AG08396 (cell line): ENCODE results near the gene CUX1.
"Not testable (repeated sequence)": the region's sequence is repeated elsewhere in the genome, so short reads cannot be mapped to it uniquely, and the experiment has no call there.

Experiments used
- DNase-seq: peaks from one replicate; pipeline ENCODE4 v3.0.0; 2012; ENCODE audit warnings: low spot score, mixed read lengths

The CUX1 gene

DNA sequence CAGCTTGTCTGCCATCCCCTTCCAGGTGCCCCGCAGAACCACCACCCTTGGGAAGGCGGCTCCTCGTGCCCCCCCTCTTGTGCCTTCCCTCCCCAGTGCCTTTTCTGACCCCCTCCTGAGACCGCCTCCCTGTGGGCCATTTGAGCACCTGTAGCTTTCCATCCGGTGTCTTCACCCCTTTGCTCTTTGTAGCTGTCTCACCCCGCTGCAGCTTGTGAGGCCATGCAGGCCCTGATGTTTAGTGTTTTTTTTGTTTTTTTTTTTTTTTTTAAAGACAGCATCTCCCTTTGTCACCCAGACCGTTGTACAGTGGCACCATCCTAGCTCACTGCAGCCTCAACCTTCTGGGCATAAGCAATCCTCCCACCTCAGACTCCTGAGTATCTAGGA, 52.5 kb downstream of the CUX1 start:
- no peak for DNase-seq

GRCh38 chr7:101870361-101871062, 53.1 kb downstream of the CUX1 start:
- DNase-seq: peak; percentile 52

GRCh38 chr7:101871351-101871750, 53.9 kb downstream of the CUX1 start:
- no peak for DNase-seq

DNA sequence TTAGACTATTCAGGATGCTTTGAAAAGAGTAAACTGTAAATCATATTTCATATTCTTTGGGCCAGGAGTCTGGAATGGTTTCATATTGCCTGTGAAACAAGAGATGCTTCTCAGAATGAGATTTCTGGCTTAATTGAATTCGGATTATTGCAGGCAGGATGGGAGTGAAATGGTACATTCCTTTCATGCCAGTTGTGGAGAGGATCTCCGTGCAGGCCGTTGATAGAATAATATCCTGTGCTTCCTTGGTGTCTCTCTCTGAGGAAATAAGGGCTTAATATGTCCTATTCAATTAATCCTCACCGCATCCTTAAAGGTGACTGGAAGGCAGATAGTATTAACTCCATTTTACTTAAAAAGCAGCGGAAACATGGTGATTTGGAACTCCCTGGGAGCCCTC, 56.6 kb downstream of the CUX1 start:
- no peak for DNase-seq

- DNase-seq: no peak
Measured at GRCh38 chr7:101875283-101875846, 57.9 kb downstream of the CUX1 start.

DNA sequence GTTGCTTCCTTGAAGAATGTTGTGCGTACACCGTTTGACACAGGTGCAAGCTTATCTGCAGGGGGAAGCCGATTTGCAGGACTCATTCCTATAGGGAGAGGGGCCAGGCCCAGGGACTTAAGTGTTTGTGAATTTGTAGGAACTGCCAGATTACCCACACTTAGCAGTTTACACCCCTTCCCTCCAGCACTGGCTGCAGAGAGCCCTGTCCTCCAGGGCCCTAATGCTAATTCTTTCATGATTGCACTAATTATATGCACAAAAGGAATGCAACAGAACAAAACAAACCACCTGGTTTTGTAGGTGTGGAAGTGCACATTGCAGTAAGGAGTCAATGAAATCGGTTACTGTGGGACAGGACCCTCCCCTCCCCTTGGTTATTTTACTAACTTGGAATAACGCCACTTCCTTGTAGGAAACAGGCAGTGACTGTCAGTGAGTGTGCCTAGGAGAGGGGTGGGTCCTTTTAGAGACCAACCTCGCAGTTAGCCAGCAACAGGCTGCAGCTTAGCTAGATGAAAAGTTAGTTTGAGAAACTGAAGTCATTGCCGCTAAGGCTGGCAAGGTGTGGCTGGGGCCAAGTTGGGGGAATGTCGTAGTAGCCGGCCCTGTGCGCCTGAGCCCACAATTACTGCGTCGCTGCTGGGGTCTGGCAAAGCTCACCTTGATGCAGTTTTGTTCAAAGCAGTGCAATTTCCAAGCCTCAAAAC, 60.6 kb downstream of the CUX1 start:
- no peak for DNase-seq

GRCh38 chr7:101878938-101879337, 61.5 kb downstream of the CUX1 start:
- no peak for DNase-seq

DNA sequence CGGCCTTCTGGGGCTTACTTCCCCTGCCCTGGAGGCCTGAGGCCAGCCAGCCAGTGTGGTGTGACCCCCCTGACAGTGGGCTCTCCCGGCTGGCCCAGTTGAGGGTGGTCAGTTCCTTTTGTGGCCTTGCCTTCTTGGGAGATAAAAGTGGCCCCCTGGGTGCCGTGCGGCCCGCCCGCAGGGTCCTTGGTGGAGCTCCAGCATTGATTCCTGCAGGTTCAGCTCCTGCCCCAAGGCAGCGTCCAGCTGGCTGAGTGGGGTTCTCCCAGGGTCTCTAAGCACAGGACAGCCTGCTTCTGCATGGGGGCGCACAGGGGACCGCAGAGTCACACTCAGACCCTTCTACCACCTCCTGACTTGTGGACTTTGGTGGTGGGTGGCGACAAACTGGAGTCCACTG, 62.1 kb downstream of the CUX1 start:
- no peak for DNase-seq

- no peak for DNase-seq
Measured at GRCh38 chr7:101880282-101881054, 63.0 kb downstream of the CUX1 start.

GRCh38 chr7:101882005-101882421, 64.6 kb downstream of the CUX1 start:
- peak; percentile 84 for DNase-seq

DNA sequence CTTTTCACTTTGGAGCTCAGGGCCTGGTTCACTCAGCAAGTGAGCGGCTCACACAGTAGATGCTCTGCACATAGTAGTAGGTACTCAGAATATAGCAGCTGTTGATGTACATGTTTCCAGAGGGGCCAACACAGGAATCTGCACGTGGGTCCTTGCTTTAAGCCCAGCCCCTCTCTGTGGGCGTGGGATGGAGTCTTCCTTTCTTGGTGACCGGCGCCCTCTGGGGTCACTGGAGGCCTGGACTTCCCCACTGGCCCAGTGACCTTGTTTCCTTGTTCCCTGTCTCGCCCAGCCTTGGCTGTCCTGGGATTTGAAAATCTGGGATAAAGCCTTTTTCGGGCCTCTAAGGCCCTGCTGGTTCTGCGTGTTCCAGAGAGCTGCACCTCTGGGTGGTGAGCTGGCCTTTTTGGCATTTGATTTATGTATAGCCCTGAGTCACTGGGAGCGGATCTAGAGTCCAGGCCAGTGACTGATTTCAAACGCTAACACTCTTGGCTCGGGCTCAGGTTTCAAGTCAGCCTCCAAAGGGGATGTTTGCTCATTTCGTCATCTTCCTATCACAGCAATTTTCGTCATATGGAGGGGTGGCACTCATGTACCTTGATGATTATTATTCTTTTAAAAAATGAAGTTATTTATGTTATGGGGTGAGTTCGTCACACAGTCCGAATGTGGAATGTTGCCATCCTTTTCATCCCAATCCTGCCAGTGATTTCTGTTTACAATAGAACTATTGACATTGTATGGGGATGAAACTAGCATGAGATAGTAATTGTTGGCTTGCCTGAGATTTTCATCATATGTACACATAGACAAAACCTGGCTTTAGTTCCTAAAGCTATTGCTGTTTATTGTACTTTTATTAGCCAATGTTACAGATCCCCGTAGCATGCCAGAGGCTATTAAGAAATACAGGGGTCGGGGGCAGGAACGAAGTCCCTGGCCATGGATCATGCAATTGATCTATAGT, 65.5 kb downstream of the CUX1 start:
- DNase-seq: peak; percentile 91

GRCh38 chr7:101884671-101885596, 67.5 kb downstream of the CUX1 start:
- no peak for DNase-seq

- no peak for DNase-seq
Measured at GRCh38 chr7:101885597-101885955, 68.2 kb downstream of the CUX1 start.

DNA sequence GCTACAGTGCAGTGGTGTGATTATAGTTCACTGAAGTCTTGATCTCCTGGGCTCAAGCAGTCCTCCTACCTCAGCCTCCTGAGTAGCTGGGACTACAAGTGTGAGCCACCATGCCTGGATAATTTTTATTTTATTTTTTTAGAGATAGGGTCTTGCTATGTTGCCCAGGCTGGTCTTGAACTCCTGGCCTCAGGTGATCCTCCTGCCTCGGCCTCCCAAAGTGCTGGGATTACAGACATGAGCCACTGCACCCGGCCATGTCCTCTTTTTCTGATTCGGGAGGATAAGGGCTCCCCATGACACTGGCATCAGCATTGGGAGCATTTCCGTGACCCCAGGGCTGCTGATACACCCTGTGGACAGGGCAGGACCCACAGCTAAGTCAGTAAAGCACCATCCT, 69.9 kb downstream of the CUX1 start:
- DNase-seq: not testable (repeated sequence)

DNA sequence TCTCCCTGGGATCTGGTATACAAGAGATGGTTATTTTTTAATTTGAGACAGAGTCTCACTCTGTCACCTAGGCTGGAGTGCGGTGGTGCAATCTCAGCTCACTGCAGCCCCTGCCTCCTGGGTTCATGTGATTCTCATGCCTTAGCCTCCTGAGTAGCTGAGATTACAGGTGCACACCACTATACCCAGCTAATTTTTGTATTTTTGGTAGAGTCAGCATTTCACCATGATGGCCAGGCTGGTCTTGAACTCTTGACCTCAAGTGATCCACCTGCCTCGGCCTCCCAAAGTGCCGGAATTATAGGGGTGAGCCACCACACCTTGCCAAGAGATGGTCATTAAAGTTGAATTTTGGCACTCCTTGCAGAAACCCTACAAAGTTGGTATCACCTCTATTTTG, 71.1 kb downstream of the CUX1 start:
- not testable (repeated sequence) for DNase-seq

DNA sequence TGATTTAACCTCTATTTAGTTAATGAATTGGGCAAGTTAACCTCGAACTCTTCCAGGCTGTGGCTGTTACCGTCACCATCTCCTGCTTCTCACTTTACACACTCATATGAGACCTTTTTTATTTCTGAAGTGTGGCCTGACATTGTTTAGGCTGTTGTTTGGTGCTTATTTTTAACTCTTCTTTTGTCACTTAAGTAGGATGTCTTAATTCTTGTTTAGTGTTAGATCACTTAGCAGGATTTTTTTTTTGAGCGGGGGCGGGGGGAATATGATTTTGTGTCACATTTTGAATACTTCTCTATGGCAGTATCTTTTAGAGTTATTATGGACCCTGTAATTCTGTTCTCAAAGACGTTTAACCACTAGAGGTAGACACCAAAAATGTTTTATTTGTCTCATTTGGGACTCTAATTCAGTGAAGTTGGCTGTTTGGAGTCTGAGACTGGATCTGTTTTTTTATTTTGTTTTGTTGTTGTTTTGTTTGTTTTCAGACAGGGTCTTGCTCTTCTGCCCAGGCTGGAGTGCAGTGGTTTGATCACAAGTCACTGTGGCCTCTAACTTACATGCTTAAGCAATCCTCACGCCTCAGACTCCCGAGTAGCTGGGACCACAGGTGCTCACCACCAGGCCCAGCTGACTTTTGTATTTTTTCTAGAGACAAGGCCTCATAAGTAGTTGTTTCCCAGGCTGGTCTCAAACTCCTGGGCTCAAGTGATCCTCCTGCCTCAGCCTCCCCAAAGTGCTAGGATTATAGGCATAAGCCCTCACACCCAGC, 73.5 kb downstream of the CUX1 start:
- no peak for DNase-seq

GRCh38 chr7:101891936-101892640, 74.7 kb downstream of the CUX1 start:
- DNase-seq: no peak

DNA sequence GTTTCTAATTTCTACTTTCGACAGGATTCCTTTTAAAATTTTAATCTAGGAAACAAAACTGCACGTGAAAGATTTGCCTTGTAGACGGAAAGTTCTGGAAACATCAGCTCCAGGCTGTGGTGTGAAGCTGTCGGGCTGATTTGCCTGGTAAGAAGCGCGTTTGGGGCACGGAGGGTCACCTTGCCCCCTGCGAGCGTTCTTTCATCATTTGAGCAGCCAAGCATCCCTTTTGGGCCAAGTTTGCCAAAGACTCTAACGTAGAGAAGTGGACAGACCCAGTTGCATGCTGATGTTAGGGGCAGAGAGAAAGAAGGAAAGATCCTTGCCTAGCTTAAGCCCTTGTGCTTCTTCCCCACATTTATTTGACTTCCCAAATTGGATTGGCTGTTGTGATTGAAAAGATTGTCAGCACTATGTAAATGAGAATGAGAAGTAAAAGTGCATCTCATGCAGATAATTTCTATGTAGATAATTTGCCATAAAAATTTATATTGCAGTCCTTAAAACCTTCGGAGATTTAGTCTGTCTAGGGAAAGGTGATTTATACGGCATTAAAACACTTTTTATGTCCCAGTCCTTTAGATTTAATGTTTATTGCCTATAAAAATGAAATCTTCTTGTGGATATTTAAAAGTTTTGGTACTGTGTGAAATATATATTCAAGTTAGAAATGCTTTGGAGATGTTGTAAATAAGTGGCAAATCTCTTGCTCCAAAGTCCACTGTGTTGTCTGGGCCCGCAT, 76.1 kb downstream of the CUX1 start:
- no peak for DNase-seq
